Endothelial cell of umbilical vein (primary cell): ENCODE measurements around the gene ADCYAP1.

ENCODE experiments used
- CTCF ChIP-seq, 2 donors: IDR thresholded peaks; 1 replicate in 1 of 2; 2 replicates in 1 of 2; pipeline ENCODE4 v1.5.1; 2011; ENCODE audit warnings: low read length in 2 of 2, mild to moderate bottlenecking in 2 of 2, moderate library complexity in 2 of 2, control low read depth in 1 of 2, inconsistent platforms in 1 of 2, low read depth in 1 of 2; ENCODE audit not compliant: insufficient read depth in 1 of 2; ENCODE audit errors: extremely low read depth in 1 of 2
- EZH2 ChIP-seq: IDR thresholded peaks from 2 replicates; pipeline ENCODE4 v1.6.1; 2012; ENCODE audit warnings: borderline replicate concordance, low read depth, mild to moderate bottlenecking, moderate library complexity, low read length, inconsistent platforms; ENCODE audit not compliant: severe bottlenecking
- FOS ChIP-seq: IDR thresholded peaks from 2 replicates; pipeline ENCODE4 v1.6.1; 2011; ENCODE audit warnings: mild to moderate bottlenecking, low read length, moderate library complexity, borderline replicate concordance; ENCODE audit not compliant: insufficient read depth
- MYC ChIP-seq: IDR thresholded peaks from one replicate; pipeline ENCODE4 v1.6.1; 2011; ENCODE audit warnings: mild to moderate bottlenecking, low read depth, low read length
- POLR2A ChIP-seq: IDR thresholded peaks from 2 replicates; pipeline ENCODE4 v1.6.1; 2012; ENCODE audit warnings: low read depth, mild to moderate bottlenecking, control low read depth, low read length
- POLR2AphosphoS5 ChIP-seq: IDR thresholded peaks from 2 replicates; pipeline ENCODE4 v1.6.1; 2012; ENCODE audit warnings: low read depth, mild to moderate bottlenecking, control low read depth, low read length, moderate library complexity; ENCODE audit not compliant: insufficient read depth
- TF ChIP-seq, protein P1 (sequence below): IDR thresholded peaks from 2 replicates; pipeline ENCODE4 v1.6.1; 2011; ENCODE audit not compliant: insufficient read depth, insufficient read length

DNA sequence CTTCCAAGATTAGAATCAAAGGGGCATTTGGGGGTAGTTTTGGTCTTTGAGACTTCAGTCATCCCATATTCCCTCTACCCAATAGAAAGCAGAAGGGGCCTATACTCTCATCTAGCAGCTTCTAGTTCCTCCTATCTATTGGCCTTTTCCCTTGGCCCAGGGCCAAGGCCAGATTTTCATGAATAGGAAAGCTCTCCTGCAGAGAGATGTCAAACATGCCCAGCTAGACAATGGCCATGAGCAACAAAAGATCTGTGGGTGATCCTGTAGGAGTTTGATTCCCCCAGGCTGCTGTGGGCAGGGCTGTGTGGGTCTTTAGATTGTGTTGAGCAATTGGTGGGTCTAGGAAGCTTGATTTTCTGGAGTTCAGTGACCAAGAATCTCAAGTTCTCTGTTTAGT lies 2.9 kb upstream of the ADCYAP1 start:
- TF ChIP-seq CTCF (IDR thresholded peaks at IDR 0.05; ENCODE audit: extremely low read depth in 1 of 2, insufficient read depth in 1 of 2, low read depth in 1 of 2, low read length in 2 of 2) (no peak), POLR2A (no peak), POLR2AphosphoS5 (no peak), EZH2 (no peak), FOS (no peak), MYC (no peak)
- TF ChIP-seq, protein P1, sequence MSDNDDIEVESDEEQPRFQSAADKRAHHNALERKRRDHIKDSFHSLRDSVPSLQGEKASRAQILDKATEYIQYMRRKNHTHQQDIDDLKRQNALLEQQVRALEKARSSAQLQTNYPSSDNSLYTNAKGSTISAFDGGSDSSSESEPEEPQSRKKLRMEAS: no peak
